Left ventricle myocardium inferior (tissue), 1 donor: ENCODE measurements around the gene RBM25. TPM values are rescaled to one million over a fixed set of nuclear protein-coding genes. Genes with fewer than 3 reads are reported as not detected.
A peak's percentile ranks its signal among the peaks of the same experiment; 100 is the strongest.

ENCODE experiments used
- DNase-seq: peaks from one replicate; pipeline ENCODE4 v3.0.0-alpha.2; 2020
- H3K27ac ChIP-seq: fragments of 200-600 bp; replicated peaks from 2 replicates; pipeline ENCODE4 v1.8.0; 2021
- H3K27me3 ChIP-seq: fragments of 200-600 bp; 2 replicates; pipeline ENCODE4 v1.8.0; 2021; ENCODE audit warnings: low read depth
- H3K36me3 ChIP-seq: fragments of 200-600 bp; 2 replicates; pipeline ENCODE4 v1.8.0; 2021
- H3K4me1 ChIP-seq: fragments of 200-600 bp; 2 replicates; pipeline ENCODE4 v1.8.0; 2021
- H3K4me3 ChIP-seq: fragments of 200-600 bp; 2 replicates; pipeline ENCODE4 v1.8.0; 2021; ENCODE audit warnings: mild to moderate bottlenecking, moderate library complexity
- H3K9me3 ChIP-seq: fragments of 200-600 bp; replicated peaks from 2 replicates; pipeline ENCODE4 v1.8.0; 2021
- CTCF ChIP-seq: fragments of 200-600 bp; IDR thresholded peaks from 2 replicates; pipeline ENCODE4 v1.8.0; 2021; ENCODE audit warnings: antibody characterized with exemption, mild to moderate bottlenecking, borderline replicate concordance
- intact Hi-C: fragments of 100-400 bp; cut with micrococcal nuclease; formaldehyde crosslinking; loops from one replicate; pipeline ENCODE4 v1.11.0; 2022
- total RNA-seq: library from RNA; stranded (reverse); fragmentation: NEBNext Ultra II Directional; extraction: Animal tissue kit (Norgen Biotek cat#: 25700); gene quantifications from one replicate; pipeline ENCODE4 v1.2.1, GENCODE V29; 2021
- donor health status: DM: no; HTN: yes; CAD: no; lungs with severe emphysema.

RBM25 gene
- total RNA-seq, 1 donor from 2014 or later, result 36.9 TPM

DNA sequence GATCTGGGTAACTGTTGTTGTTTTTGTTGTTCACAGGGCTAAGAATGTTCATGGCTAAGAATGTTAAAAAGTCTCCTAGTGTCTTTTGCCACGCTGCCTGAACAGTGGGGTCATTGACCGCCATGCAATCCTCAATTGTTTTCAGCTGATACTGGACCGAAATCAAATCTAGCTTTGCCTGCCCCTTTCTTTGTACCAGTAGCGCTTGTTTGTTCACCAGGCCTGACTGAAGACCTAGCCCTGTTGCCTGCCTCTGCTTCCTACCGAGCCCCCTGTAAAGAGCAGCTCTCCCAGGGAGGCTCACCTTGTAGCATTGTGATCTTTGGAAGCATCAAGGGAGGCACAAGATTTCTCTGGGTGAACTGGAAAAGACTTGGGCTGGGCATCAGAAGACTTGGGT is 84.7 kb downstream of the RBM25 start:
- no peak overlapping the region for H3K4me3 ChIP-seq
- peaks cover 2% of the 10 kb centered on the region for H3K36me3 ChIP-seq
- intact Hi-C loops, result no loop called here
- H3K27me3 ChIP-seq, result no peaks in the 10 kb centered on the region
- H3K4me1 ChIP-seq, result peaks cover 27% of the 10 kb centered on the region
- no peaks in the 10 kb centered on the region for H3K9me3 ChIP-seq
- TF ChIP-seq CTCF, result no peak
- H3K27ac ChIP-seq, result no peak overlapping the region
- DNase-seq, result no peak

- Histone ChIP-seq H3K36me3 (peaks cover 8% of the 10 kb centered on the region), H3K9me3 (no peaks in the 10 kb centered on the region), H3K27ac (peak overlapping the region; percentile 7), H3K27me3 (no peaks in the 10 kb centered on the region), H3K4me3 (no peak overlapping the region), H3K4me1 (peaks cover 24% of the 10 kb centered on the region)
- DNase-seq, result no peak
- no peak for TF ChIP-seq CTCF
- intact Hi-C loops, result no loop called here
These were observed 85.3 kb downstream of the RBM25 start for GRCh38 chr14:73143617-73144016.

DNA sequence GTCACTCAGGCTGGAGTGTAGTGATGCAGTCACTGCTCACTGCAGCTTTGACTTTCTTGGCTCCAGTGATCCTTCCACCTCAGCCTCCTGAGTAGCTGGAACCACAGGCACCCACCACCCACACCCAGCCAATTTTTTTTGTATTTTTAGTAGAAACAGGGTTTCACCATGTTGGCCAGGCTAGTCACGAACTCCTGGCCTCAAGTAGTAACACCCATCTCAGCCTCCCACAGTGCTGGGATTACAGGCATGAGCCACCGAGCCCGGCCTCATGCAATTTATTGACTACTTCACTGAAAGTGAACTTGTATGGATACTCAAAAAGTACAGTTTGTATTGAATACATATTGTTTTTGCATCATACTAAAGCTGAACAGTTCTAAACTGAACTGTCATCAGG is 87.0 kb downstream of the RBM25 start:
- H3K4me3 ChIP-seq, result no peak overlapping the region
- intact Hi-C loops, result no loop called here

GRCh38 chr14:73146111-73146510 is 87.8 kb downstream of the RBM25 start:
- intact Hi-C loops, result no loop called here

More for the DNA sequence above, 87.0 kb downstream of the RBM25 start:
- no peak for TF ChIP-seq CTCF
- peaks cover 24% of the 10 kb centered on the region for H3K4me1 ChIP-seq
- no peaks in the 10 kb centered on the region for H3K9me3 ChIP-seq
- H3K27me3 ChIP-seq, result no peaks in the 10 kb centered on the region
- no peak overlapping the region for H3K27ac ChIP-seq
- no peak for DNase-seq
- H3K36me3 ChIP-seq, result peaks cover 26% of the 10 kb centered on the region

DNA sequence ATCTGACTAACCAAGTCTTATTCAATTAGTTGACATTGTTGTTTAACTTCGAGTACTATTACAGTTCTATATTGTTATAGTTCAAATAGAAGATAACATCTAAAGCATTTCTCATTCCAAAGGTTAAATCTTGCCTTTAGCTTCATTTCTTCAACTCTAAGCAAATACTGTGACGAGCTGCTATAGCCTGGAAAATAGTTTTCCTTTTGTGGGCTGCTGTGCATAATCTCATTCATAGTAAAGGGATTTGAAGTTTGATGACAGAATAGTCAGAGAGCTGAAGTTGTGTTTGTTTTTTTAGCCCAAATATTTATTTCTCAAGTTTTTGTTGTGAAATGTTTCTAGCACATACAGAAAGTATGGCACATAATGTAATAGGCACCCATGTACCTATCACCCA is 91.4 kb downstream of the RBM25 start:
- DNase-seq, result no peak
- Histone ChIP-seq H3K27me3 (no peaks in the 10 kb centered on the region), H3K4me3 (no peak overlapping the region), H3K4me1 (no peaks in the 10 kb centered on the region), H3K9me3 (no peaks in the 10 kb centered on the region), H3K36me3 (peaks cover 62% of the 10 kb centered on the region), H3K27ac (no peak overlapping the region)
- no peak for TF ChIP-seq CTCF
- intact Hi-C loops, result no loop called here

More at GRCh38 chr14:73146111-73146510, 87.8 kb downstream of the RBM25 start:
- no peaks in the 10 kb centered on the region for H3K9me3 ChIP-seq
- TF ChIP-seq CTCF, result no peak
- H3K27me3 ChIP-seq, result no peaks in the 10 kb centered on the region
- peaks cover 33% of the 10 kb centered on the region for H3K36me3 ChIP-seq
- no peak for DNase-seq
- no peak overlapping the region for H3K4me3 ChIP-seq
- H3K27ac ChIP-seq, result no peak overlapping the region
- peaks cover 17% of the 10 kb centered on the region for H3K4me1 ChIP-seq

DNA sequence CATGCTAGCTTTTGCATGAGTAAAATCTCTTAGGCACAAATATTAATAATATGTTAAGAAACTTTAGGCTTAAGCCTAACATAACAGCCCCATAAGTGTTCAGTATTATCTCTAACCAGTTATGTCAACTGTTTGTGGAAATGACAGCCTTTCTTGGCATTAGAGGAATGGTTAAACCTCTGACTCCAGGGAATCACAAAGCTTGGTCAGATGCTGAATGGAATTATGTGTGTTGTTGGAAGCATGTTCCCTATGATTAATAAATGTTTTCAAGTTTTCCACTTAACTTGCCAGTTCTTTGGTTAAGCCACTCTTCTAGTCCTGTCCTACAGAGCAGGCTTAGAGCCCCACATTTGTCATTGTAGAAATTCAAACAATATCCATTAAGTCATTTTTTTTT is 94.9 kb downstream of the RBM25 start:
- no peaks in the 10 kb centered on the region for H3K4me1 ChIP-seq
- DNase-seq, result no peak
- H3K36me3 ChIP-seq, result peaks cover 82% of the 10 kb centered on the region
- no peak for TF ChIP-seq CTCF
- no peak overlapping the region for H3K27ac ChIP-seq
- no peak overlapping the region for H3K4me3 ChIP-seq
- H3K27me3 ChIP-seq, result no peaks in the 10 kb centered on the region
- no peaks in the 10 kb centered on the region for H3K9me3 ChIP-seq
- intact Hi-C loops, result no loop called here
